GM12872 (cell line): Measurements from ENCODE around the gene MLLT6.

Experiments used
- CTCF ChIP-seq: IDR thresholded peaks from 3 replicates; pipeline ENCODE4 v1.5.1; 2011; ENCODE audit warnings: low read depth, mild to moderate bottlenecking, low read length, moderate library complexity; ENCODE audit not compliant: insufficient read depth

Gene MLLT6

GRCh38 chr17:38663125-38663751, 41.8 kb upstream of the MLLT6 start:
- peak; percentile 96 for TF ChIP-seq CTCF

DNA sequence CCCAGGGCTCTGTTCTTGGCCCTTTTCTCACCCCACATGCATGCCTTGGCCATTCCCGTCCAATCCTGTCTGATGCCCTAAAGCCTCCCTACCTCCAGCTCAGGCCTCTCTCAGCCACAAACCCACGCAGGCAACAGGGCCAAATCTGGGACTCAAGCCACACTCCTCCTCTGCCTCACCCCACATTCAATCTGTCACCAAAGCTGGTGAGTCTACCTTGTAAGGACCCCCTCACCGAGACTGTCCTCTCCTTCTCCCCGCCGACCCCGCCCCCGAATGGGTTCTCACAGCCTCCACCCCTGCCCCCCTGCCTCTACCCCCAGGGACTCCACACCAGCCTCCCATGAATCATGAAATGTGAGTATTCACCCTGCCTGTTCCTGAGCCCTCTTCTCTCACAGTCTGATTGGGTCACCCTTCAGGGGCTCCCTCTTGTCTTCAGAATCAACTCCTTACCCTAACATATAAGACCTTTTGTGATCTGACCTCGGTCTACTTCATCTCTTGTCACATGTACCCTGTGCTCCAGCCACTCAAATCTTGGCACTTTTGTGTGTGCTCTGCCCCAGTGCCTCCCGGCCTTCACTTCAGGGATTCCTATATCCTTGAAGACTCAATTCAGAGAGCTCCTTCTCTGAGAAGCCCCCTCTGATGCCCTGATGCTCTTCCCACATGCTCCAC, 41.0 kb upstream of the MLLT6 start:
- no peak for TF ChIP-seq CTCF

DNA sequence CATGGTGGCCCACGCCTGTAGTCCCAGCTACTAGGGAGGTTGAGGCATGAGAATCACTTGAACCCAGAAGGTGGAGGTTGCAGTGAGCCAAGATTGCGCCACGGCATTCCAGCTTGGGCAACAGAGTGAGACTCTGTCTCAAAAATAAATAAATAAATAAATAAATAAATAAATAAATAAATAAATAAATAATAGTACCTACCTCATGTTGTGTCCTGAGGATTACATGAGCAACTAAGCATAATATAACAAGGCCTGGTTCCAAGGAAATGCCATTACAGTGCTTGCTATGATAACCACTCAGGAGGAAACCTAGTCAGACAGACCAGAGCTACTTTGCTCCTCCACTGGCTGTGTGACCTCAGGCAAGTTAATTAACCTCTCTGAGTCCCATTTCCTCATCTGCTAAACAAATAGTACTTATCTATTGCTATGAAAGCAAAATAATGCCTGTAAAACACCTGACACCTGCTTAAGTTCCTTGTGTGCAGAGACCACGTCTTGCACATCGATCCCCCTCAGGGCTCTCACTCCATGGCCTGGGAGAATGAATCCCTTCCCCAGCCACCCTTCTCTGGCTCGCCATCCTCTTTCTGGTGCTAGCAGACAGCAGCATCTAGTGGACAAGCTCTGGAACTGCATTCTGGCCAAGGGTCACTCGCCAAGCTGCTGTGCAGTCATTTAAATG, 37.8 kb upstream of the MLLT6 start:
- peak; percentile 100 for TF ChIP-seq CTCF

GRCh38 chr17:38667787-38668122, 37.3 kb upstream of the MLLT6 start:
- TF ChIP-seq CTCF = no peak

DNA sequence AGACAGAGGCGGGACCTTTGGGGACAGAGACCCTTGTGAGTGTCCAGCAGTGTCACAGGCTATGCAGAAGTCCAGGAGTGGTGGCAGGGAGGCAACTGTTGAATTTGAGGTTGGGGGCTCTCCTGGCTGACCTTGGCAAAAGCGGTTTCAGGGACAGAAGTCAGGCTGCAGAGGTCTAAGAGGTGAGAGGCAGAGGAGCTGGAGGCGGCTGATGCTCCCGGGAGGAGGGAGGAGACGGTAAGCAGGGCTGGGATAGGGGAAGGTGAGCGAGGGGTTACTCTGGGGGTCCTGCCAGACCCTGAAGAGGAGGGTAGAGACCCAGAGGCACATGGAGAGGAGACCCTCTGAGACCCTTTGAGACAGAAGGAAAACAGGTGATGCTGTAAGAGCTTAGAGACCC, 35.6 kb upstream of the MLLT6 start:
- TF ChIP-seq CTCF = no peak

DNA sequence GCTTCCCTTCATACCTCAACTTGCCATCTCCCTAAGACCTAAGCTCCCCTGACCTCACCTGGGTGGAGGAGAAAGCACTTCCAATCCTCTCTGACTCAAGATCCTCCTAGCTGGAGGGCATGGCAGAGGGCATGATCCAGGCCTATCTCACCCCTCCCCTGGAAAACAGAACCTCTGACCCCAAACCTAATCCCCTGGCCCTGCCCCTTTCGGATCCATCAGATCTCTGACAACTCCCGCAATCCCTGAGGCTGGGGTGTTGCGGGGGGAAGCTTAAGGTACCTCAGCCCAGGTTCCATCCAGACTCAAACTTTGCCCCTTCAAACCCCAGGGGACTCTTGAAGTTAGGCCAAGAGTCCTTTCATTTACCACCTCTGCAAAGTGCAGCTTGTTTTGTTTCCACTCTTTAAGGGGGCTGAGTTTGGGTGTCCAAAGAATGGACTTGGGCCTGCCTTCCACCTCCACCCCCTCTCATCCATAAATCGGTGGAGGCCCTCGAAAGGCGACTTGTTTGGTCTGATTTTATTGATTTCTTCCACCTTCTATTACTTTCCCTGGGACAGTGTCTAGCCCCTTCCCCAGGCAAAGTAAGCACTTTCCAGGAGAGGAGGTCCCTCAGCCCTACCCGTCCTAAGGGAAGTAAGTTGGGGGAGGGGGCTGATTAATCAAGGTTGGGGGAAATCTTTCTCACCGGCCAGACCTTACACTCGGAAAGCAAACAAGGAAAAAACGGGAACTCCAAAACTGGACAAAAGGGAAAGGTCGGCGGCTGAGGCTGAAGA, 32.9 kb upstream of the MLLT6 start:
- TF ChIP-seq CTCF = no peak

GRCh38 chr17:38672788-38673706, 32.0 kb upstream of the MLLT6 start:
- no peak for TF ChIP-seq CTCF
